HG02763 (cell line): Measurements from ENCODE around the gene SPRED2.

Source experiments
- ATAC-seq: cut with Tn5 transposase; IDR thresholded peaks from one replicate; pipeline ENCODE4 v1.9.1; 2021; ENCODE audit warnings: mild to moderate bottlenecking, moderate library complexity; ENCODE audit not compliant: unreplicated experiment

Gene SPRED2

DNA sequence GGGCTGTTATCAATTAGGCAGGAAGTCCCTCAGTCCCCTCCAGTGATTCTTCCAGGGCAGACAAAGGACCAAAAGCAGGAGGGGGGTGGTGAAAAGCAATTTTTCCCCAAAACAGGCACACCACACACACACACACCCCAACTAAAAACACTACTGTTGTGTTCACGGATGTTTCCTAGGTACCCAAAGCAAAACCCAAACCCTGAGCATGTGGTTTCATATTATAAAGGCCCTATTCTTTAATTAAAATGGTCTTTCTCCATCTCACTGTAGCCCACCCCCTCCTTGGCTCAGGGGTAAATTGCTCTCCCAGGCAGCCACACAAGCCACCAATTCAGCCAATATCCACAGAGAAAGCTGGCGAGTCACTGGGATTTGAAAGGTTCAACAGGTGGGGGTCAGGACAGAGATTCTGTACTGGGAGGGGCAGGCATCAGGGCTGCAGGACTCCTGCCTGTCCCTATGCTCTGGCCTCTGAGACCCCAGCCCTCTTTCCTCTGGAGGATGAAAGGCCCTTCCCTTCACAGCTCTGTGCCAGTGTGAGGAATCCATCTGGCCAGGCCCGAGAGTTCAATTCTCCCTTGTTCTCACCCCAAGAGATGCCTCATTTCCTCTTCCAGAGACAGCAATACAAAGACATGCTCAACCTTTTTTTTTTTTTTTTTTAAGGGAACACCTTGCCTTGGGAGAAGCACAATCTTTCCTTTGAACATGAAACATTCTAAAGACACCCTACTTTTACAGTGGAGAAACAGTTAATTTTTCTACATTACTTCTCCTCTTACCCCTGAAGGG is 43.6 kb downstream of the SPRED2 start:
- ATAC-seq, result no peak

DNA sequence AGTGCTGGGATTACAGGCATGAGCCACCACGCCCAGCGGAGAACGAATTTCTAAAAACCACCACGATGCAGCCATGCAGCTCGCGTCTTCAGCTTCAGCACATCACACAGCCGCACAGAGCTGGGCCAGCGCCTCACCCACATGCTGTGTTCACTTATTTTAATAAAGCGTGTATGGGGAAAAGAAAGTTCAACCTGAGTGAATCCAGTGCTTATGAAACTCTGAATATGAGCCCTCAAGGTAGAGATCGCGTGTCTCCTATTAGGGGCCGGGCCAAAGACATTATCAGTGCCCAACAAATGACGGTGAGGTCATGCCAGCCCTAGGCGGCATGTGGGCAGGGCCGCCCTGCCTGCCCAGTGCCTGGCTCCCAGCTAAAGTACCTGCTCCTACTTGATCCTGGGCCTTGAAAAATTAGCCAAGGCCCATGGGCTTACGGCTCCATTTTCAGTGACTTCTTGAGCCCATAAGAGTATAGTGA is 44.3 kb downstream of the SPRED2 start:
- peak; percentile 68 for ATAC-seq

DNA sequence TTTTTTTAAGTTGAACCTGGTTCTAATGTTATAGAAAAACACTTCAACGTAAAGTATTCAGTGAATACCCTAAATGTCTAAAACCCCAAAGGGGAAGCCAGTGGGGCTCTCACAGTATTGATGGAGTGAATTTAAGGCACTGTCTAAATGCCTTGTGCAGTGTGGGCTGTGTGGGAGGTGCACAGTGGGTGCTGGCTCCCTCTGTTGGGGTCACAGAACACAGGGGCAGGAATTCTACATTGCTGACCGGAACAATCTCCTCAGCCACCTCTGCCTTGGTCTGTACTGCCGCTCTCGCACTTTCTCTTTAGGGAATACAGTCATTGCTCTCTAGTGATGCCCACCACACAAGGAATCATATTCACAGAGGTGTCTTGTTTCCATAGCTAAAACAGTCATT is 45.4 kb downstream of the SPRED2 start:
- ATAC-seq, result no peak

DNA sequence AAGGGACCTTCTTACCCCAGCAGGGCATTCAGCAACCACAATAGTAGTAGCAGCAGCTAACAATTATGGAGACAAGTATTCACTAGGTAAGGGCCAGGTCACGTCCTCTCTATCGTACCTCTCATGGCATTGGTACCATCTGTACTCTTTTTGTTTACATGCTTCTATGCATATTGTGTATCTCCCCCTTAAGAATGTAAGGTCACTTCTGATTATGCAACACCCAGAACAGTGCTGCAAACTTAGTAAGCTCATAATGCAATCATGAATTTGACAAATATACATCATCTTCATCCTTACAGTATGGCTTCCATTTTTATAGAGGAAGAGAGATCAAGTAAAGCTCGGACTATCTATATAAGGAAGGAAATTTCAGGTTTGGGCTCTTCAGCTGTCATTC is 46.1 kb downstream of the SPRED2 start:
- ATAC-seq, result no peak

DNA sequence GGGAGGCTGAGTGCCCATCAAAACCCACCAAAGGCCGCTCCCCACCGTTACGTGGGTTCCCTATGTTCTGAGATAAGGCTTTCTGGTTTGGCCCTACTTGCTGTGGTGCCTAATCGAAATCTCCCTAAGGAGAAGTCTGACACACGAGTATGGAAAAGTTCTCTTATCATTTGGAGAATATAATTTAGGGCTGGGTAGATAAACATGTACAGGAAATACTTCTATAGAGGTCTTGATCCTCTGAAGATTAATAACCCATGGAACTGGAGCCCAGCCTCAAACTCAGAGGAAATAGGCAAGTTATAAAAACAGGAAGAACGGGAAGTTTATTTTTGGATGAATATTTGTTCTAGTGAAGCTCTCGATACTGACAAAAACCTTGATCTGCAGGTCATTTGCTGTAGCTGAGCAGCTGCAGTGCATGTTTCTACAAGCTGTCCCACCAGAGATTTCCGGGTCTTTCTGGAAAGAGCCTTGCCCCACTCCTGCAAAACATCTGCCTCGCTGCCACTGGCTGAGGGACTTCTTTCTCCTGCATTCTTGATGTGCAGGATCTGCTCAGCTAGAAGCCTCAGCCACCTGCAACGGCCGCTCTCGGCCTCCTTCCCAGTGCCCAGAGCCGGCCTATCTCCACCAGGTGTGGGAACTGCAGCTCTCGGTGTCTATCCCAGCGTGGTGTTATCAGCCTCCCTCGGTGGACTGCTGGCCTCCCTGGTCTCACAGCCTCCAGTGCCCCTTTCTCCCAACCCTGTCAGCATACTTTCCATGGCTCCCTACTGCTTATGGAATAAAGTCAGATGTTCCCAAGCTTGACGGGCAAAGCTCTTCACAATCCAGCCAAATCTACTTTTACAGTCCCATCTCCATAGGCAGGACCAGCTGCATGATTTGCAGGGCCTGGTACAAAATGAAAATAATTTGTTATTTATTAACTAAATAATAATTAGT is 48.6 kb downstream of the SPRED2 start:
- no peak for ATAC-seq

DNA sequence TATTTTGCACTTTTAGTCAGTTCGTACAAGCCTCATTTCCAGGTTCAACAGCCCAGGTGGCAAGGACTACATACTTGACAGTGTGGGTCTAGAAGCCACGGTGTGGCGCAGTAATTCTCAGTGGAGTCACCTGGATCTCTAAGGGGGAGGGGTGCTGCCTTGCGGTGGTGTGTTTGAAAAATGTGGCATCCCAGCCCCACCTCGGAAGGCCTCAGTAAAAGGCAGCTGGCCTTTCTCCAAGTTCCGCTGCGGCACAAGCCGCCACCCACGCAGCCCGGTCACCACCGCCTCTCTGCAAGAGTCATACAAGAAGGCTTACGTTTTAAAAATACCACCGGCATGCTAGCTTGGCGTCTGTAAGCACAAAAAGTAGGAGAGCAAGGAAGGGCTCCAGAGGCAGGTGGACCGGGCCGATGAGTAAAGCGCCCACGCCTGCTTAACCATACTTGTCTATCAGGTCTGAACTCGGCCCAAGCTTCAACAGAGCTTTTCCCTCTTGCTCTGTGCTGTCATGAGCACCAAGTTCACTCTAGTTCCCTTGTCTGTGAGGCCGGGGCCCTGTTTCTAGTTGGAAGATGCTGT is 49.5 kb downstream of the SPRED2 start:
- peak; percentile 81 for ATAC-seq

DNA sequence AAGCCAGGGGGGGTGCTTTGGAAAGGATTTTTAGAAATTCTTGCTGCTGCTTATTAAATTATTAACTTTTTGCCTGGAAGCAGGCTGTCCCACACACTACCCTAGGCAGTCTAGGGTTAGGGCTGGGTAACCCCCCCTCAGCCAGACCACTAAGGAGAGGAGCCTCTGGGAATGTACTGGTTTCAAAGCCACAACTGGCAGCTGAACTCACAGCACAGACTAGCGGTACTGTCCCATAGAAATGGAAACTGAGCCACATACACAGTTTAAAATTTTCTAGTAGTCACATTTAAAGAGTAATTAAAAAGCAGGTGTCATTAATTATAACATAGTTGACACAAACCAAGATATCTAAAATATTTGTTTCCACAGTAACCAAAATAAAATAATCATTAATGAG is 50.1 kb downstream of the SPRED2 start:
- ATAC-seq, result no peak

DNA sequence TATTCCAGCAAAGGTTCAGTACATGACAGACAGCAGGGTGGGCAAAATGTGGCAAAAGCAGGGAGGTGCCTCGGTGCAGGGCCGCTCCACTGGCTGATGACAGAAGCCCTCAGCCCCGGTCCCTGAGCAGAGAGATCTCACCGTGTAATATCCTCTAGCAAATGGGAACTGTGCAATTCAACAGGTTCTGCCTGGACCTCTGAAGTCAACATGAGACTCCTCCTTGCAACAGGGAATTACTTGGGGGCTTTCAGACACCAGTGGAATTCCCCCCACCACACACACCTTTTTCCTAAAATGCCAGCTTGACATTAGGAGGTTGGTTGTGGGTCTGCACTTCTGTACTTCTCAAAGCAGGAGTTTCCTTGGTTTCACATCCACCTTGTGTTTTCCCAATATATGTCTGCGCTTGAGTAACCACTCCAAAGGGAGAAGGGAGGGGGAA is 50.8 kb downstream of the SPRED2 start:
- ATAC-seq, result no peak

DNA sequence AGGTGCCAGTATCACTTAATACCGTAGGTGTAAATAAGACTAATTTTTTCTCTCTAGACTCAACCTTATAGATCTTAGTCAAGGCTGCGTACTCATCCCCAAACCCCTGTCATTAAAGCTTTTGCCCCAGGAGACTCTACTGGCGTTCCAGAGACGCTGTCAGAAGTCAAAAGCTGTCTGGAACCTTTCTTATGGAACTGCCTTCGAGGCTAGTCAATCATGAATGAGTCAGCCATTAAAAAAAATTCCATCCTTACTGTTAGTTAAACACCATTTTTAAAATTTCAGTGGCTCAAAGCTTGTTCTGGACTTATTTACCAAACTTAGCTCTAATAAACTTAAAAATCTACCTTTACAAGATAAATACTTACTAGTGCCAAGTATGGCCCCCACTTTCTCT is 52.1 kb downstream of the SPRED2 start:
- ATAC-seq, result no peak

DNA sequence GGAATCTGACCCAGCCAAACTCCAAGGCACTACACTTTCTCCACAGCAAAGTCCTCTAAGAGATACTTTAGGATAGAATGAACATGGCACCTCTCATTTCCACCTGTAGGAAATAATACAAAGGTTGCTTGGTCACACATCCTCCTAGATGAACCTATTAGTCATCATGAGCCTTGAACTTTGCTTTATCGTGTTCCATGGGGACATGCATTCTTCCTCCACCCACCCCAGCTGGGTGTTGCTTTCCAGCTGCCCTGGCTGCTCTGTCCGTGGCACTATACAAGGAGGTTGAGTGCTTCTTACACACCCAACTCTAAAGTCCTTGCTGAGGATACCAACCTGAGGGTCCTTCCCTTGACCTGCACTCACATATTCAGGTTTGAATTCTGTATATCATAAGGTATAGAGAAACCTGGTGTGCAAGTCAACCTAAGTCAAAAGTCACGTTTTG is 52.7 kb downstream of the SPRED2 start:
- ATAC-seq, result no peak

DNA sequence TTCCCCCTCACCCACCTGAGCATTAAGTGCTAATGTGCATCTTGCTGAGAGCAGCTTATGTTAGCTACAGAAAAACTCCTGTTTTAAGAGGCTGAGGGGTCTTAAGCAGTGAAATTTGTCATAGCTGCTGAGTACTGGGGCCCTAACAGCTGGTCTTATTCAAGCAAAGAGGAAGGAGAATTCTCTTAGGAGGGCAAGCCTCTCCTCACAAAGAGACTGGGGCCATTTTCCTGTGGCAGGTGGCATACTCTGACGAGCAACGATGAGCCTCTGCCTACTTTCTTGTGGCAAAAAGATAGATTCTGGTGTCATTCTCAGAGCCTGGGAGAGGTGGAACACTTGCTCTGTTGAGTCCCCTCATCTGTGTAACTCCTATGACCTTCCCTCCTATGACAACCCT is 53.2 kb downstream of the SPRED2 start:
- ATAC-seq, result no peak

DNA sequence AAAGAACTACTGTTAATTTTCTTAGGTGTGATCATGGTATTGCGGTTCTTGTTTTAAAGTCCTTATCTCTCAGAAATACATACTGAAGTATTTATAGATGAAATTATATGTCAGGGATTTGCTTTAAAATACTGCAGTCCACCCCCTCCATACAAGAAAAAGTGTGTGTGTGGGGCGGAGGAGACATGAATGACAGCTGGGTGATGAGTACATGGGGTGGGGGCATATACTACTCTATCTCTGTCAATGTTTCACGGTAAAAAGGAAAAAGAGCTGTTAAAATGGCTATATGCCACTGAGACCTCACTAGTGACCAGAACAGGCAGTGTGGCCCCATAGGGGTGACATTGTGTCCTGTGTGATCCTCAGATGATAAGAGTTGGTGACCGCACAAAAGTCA is 54.1 kb downstream of the SPRED2 start:
- no peak for ATAC-seq

DNA sequence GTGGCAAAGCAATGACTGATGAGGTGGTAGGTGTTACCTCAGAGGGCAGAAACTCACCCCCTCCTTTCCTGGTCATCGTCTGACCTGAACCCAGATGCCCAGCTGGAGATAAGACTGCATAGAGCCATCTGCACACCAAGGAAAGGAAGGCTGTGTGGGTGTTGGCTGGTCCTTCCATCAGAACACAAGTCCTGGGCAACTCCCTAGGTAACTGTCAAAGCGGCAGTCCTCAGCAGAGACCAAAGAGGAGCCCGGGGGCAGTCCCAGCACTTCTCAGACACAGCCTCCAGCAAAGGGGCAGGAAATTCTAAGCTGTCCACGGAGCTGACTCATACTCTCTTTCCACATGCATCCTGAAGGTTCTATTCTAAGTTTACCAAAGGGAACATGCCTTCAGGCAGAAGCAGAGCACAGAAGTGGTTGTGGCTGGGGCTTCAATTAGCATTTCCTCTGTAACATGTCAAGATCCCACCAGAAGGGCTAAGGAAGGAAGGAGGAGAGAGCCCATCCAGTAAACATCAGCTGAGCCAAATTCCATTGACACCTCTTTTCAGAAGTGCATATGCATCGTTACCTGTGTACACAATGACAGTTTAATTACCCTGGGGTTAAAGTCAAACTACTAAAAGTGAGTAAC is 54.7 kb downstream of the SPRED2 start:
- ATAC-seq, result no peak

DNA sequence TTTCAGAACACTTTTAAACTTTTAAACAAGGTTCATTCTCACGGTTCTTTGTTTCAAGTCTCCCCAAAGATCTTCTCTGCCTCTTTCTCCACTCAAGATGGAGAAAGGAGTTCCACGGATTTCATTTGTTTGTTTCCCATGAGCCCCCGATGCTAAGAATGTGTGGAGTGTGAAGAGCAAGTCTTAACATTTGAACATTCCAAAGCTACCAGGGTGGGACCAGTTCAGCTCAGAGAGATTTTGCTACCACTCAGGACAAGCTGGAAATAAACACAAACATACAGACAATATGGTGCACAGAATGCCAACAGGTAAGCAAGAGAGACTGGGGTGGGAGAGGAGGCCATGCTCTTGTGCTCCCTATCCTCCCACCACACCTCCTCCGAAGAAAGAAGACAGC is 56.7 kb downstream of the SPRED2 start:
- no peak for ATAC-seq

DNA sequence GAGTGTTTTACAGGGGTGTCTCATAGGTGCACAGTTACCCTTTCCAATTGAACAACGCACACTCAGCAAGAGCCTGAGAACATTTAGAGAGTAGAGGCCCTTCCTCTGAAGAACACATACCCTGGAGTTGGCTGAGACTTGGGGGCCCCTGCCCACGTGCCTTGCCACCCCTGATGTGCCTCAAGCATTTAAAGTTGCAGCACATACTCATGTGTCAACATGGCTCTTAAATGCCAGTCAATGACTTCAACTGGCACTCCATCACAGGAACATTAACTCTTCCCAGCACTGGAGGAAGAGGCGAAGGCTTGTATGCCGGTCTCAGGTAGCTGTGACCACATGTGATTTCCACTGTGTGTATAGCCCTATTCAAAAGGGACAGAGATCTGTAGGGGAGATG is 57.4 kb downstream of the SPRED2 start:
- no peak for ATAC-seq

DNA sequence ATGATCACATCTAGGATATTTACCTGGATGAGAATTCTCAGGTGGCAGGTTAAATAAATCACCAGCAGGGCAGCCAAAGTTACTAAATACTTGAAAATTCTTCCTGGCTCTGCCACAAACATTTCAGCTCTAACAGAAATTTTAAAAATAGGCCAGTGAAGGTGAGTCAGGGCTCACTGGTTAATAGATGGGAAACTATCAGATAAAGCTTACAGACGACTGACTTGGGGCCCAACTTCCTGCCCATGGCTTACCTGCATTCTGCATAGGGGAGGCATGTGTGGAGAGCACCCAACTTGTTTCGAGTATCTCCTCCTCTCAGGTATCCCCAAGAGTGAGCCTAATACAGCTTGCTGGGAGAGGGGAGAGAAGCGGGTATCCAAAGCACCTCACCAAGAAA is 57.8 kb downstream of the SPRED2 start:
- ATAC-seq, result no peak

DNA sequence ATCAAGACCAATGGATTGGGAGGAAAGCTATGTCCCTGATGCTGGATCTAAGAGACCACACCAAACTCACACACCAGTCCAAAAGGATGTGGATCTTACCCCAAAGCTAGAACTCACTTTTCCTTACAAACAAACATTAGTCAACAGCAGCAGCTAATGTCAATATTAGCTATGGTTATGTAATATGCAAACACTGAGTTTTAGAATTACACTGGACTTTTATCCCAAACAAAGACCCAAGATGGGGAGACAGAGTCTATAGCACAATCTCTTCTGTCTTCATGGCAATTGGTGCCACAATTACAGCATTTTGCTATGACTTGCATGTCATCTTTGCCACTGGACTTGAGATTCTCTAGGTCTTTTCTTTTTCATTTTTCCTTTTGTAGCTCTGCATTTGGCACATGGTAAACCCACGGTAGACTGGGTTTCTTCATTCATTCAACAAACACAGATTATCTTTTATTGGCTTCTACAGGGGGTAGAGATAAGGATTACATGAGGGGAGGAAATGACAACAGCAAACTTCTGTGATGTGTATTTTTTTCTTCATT is 59.0 kb downstream of the SPRED2 start:
- no peak for ATAC-seq

DNA sequence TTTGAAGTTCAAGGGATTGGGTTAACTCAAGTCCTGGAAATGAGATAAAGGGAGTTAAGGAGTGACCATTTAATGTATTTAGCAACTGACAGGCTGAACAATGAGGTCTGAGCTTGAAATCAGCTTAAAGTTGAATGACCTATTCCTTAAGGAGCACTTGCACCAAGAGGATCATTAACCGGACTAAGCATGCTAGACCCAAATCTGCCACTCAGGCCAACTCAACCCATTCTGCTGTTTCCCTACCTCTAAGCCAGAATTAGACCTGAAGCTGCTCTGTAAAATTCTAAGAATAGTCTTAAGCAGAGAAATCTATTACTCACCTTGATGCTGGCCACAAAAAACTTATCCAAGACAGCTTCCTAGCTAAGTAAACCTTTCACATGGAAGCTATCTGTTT is 59.8 kb downstream of the SPRED2 start:
- no peak for ATAC-seq

DNA sequence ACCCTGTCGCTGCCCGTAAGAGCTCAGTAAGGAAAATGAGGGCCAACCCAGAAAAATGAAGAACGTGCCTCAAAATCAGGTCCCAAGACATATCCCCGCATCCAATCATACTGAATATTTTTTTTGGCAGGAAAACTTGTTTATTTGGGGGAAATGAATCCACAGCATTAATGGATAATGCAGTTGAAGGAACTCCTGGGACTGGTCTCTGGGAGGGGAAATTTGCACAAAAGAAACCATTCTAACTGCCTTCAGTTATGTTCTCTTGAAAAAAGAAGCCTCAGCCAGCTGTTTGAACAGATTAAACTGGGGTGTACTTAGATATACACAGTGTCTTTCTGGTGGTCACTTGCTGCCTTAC is 61.3 kb downstream of the SPRED2 start:
- ATAC-seq, result no peak

DNA sequence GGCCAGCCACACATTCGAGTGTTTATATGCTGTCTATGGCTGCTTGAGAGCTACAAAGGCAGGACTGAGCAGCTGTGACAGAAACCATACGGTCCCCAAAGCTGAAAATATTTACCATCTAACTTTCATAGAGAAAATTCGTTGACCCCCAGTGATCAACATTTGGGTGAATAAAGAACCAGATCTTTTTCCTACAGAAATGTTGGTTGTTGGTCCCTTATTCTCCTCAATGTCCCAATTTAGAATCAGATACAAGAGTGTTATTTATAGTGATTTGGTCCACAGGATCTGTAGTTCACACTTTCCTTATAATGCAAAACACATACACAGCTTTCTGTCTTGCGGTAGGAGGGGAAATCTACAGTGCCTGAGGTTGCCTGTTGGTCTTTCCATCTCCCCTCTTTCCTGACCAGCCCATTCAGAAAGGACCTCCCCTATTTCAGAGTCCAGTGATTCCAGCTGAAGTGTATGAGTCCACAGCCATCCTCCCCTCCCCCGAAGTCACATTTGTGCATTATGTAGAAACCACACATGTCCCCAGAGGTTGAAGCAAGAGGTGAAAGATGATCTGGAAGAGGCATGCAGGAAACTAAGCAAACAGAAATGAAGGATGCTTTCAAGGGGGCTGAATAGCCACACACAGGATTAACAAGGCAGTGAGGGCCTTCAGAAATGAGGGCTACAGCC is 61.9 kb downstream of the SPRED2 start:
- no peak for ATAC-seq
